Measurements from ENCODE around the gene PERM1. TPM values are rescaled to one million over a fixed set of nuclear protein-coding genes. Genes with fewer than 3 reads are reported as not detected.

The PERM1 gene
- polyA plus RNA-seq, 4 donors: 0.14 to 0.38 (median 0.37) TPM; not detected in 1

Other genes with a start within 250 kb of the PERM1 start
- gene SAMD11, start 58.2 kb downstream of the PERM1 start, polyA plus RNA-seq (ENCODE audit: insufficient read length in 4 of 4): 10 to 100 TPM; 54.0 to 86.3 (median 65.2) TPM
- 10 to 100 TPM; 53.1 to 65.2 (median 57.0) TPM for gene NOC2L, start 22.8 kb downstream of the PERM1 start, polyA plus RNA-seq (ENCODE audit: insufficient read length in 4 of 4)
- gene KLHL17, start 21.5 kb downstream of the PERM1 start, polyA plus RNA-seq (ENCODE audit: insufficient read length in 4 of 4): 10 to 100 TPM in 2 of 4 donors, 1 to 10 TPM in 2; 9.3 to 15.2 (median 11.3) TPM
- gene PLEKHN1, start 15.6 kb downstream of the PERM1 start, polyA plus RNA-seq (ENCODE audit: insufficient read length in 4 of 4): 1 to 10 TPM in 1 of 4 donors, under 1 TPM in 3; 0.13 to 1.2 (median 0.46) TPM
- 10 to 100 TPM; 16.7 to 56.7 (median 20.2) TPM for gene HES4, start 18.0 kb upstream of the PERM1 start, polyA plus RNA-seq (ENCODE audit: insufficient read length in 4 of 4)
- 10 to 100 TPM in 3 of 4 donors, 1 to 10 TPM in 1; 9.1 to 15.7 (median 13.3) TPM for gene ISG15, start 31.4 kb upstream of the PERM1 start, polyA plus RNA-seq (ENCODE audit: insufficient read length in 4 of 4)
- 100 to 1,000 TPM; 200 to 311 (median 231) TPM for gene AGRN, start 38.0 kb upstream of the PERM1 start, polyA plus RNA-seq (ENCODE audit: insufficient read length in 4 of 4)
- under 1 TPM; 0.14 to 0.88 (median 0.37) TPM for gene RNF223, start 92.2 kb upstream of the PERM1 start, polyA plus RNA-seq (ENCODE audit: insufficient read length in 4 of 4)
- gene C1orf159, start 134.0 kb upstream of the PERM1 start, polyA plus RNA-seq (ENCODE audit: insufficient read length in 4 of 4): 10 to 100 TPM in 1 of 4 donors, 1 to 10 TPM in 3; 7.9 to 14.8 (median 9.5) TPM
- gene TTLL10, start 191.8 kb upstream of the PERM1 start, polyA plus RNA-seq (ENCODE audit: insufficient read length in 4 of 4): under 1 TPM; 0.33 to 0.83 (median 0.63) TPM
- gene TNFRSF18, start 224.5 kb upstream of the PERM1 start, polyA plus RNA-seq (ENCODE audit: insufficient read length in 4 of 4): 1 to 10 TPM in 1 of 4 donors, under 1 TPM in 2, not detected in 1; 0.29 to 1.1 (median 0.67) TPM
- 1 to 10 TPM; 1.6 to 2.5 (median 2.2) TPM for gene TNFRSF4, start 232.1 kb upstream of the PERM1 start, polyA plus RNA-seq (ENCODE audit: insufficient read length in 4 of 4)
- 100 to 1,000 TPM; 115 to 137 (median 133) TPM for gene SDF4, start 249.9 kb upstream of the PERM1 start, polyA plus RNA-seq (ENCODE audit: insufficient read length in 4 of 4)

All from right renal pelvis (tissue), 4 donors.